Measurements from ENCODE around the gene C6orf136. TPM values are rescaled to one million over a fixed set of nuclear protein-coding genes. Genes with fewer than 3 reads are reported as not detected.

C6orf136 gene
- 14.4 TPM for total RNA-seq

GRCh38 chr6:30646450-30647241 lies at the start of gene C6orf136:
TSS of gene C6orf136 (plus strand) at chr6:30647133. CDS start at chr6:30647232, 99 bp downstream.

GRCh38 chr6:30616811-30617564 lies 29.9 kb upstream of the C6orf136 start, which contains the start of gene PPP1R10:
TSS of gene PPP1R10 (minus strand) at chr6:30617243. CDS start at chr6:30609944, 7,299 bp downstream.

GRCh38 chr6:30617565-30618269 lies 29.2 kb upstream of the C6orf136 start, which contains the start of gene MRPS18B:
TSS of gene MRPS18B (plus strand) at chr6:30617840. CDS start at chr6:30617866, 26 bp downstream.

GRCh38 chr6:30626484-30627366 lies 20.2 kb upstream of the C6orf136 start, which contains the start of gene ATAT1:
TSS of gene ATAT1 (plus strand) at chr6:30626874.

GRCh38 chr6:30672445-30673253 lies 25.7 kb downstream of the C6orf136 start, which contains the start of gene DHX16:
TSS of gene DHX16 (minus strand) at chr6:30673006. CDS start at chr6:30672841, 165 bp downstream.

GRCh38 chr6:30686009-30686907 lies 39.3 kb downstream of the C6orf136 start, which contains the start of gene PPP1R18:
TSS of gene PPP1R18 (minus strand) at chr6:30686645. CDS start at chr6:30686018, 627 bp downstream.

GRCh38 chr6:30690403-30691207 lies 43.7 kb downstream of the C6orf136 start, which contains the start of gene NRM:
TSS of gene NRM (minus strand) at chr6:30690984. CDS start at chr6:30690974, 10 bp downstream.

Other genes with a start within 250 kb of the C6orf136 start
- gene HLA-E, start 157.6 kb upstream of the C6orf136 start, total RNA-seq = 22.2 TPM
- 48.5 TPM for gene GNL1, start 90.6 kb upstream of the C6orf136 start, total RNA-seq
- gene PRR3, start 89.8 kb upstream of the C6orf136 start, total RNA-seq = 22.8 TPM
- 24.7 TPM for gene ABCF1, start 75.7 kb upstream of the C6orf136 start, total RNA-seq
- gene PPP1R10, start 29.9 kb upstream of the C6orf136 start, total RNA-seq = 55.7 TPM
- gene MRPS18B, start 29.3 kb upstream of the C6orf136 start, total RNA-seq = 28.2 TPM
- gene ATAT1, start 20.3 kb upstream of the C6orf136 start, total RNA-seq = 67.3 TPM
- 22.5 TPM for gene DHX16, start 25.9 kb downstream of the C6orf136 start, total RNA-seq
- gene PPP1R18, start 39.5 kb downstream of the C6orf136 start, total RNA-seq = 37.2 TPM
- 4.7 TPM for gene NRM, start 43.9 kb downstream of the C6orf136 start, total RNA-seq
- gene MDC1, start 70.1 kb downstream of the C6orf136 start, total RNA-seq = 9.4 TPM
- 1,375 TPM for gene TUBB, start 73.2 kb downstream of the C6orf136 start, total RNA-seq
- gene FLOT1, start 95.6 kb downstream of the C6orf136 start, total RNA-seq = 66.0 TPM
- 1.6 TPM for gene IER3, start 97.4 kb downstream of the C6orf136 start, total RNA-seq
- 155 TPM for gene DDR1, start 237.4 kb downstream of the C6orf136 start, total RNA-seq

All from parietal lobe (tissue), 1 donor.